Uterine smooth muscle cell (primary cell): ENCODE results near the gene CYP2C9. TPM values are rescaled to one million over a fixed set of nuclear protein-coding genes. Genes with fewer than 3 reads are reported as not detected.

Source experiments
- total RNA-seq: library from RNA; depleted of rRNA; stranded (reverse); fragments of >200 nt; gene quantifications from 2 replicates; pipeline ENCODE4 v1.2.3, GENCODE V29; 2014

CYP2C9 gene
- not detected in 2 replicates for total RNA-seq

DNA sequence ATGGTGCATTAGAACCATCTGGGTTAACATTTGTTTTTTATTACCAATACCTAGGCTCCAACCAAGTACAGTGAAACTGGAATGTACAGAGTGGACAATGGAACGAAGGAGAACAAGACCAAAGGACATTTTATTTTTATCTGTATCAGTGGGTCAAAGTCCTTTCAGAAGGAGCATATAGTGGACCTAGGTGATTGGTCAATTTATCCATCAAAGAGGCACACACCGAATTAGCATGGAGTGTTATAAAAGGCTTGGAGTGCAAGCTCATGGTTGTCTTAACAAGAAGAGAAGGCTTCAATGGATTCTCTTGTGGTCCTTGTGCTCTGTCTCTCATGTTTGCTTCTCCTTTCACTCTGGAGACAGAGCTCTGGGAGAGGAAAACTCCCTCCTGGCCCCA lies at the start of gene CYP2C9:
TSS of gene CYP2C9 (plus strand) at position 276 of the 400 bp plus-strand sequence. CDS start at position 301, 25 bp downstream.

Other genes starting within 250 kb of the CYP2C9 start
- not detected in 2 replicates for gene CYP2C19, start 176.0 kb upstream of the CYP2C9 start, total RNA-seq
- gene CYP2C8, start 130.8 kb downstream of the CYP2C9 start, total RNA-seq, result not detected in 2 replicates